ENCODE data around the gene ALG14. TPM values are rescaled to one million over a fixed set of nuclear protein-coding genes. Genes with fewer than 3 reads are reported as not detected.

The ALG14 gene
- total RNA-seq, 4 donors from 2014 or later: 0.46 to 1.9 (median 1.1) TPM

- intact Hi-C loops (cut with DNase I; ENCODE audit: low total_unique reads): no loop called here
- no peak for TF ChIP-seq POLR2A (IDR thresholded peaks at IDR 0.05)
- H3K4me3 ChIP-seq (ENCODE audit: low read depth, poor library complexity, severe bottlenecking): no peak overlapping the region
- no peak for DNase-seq (ENCODE audit: low spot score in 2 of 2)
- WGBS, 2 donors: 98% methylated on average over 2 of the region's 2 CpGs
These were observed 36.0 kb upstream of the ALG14 start for GRCh38 chr1:95108792-95109191.

GRCh38 chr1:95098196-95098595, 25.4 kb upstream of the ALG14 start:
- intact Hi-C loops (cut with DNase I; ENCODE audit: low total_unique reads): no loop called here
- H3K4me3 ChIP-seq (ENCODE audit: low read depth, poor library complexity, severe bottlenecking): no peak overlapping the region

GRCh38 chr1:95097426-95097825, 24.7 kb upstream of the ALG14 start:
- DNase-seq (ENCODE audit: low spot score in 2 of 2): no peak
- whole genome bisulfite sequencing, 2 donors: 86 to 91% methylated on average over 4 of the region's 4 CpGs
- no peak overlapping the region for H3K4me3 ChIP-seq (ENCODE audit: low read depth, poor library complexity, severe bottlenecking)
- TF ChIP-seq CTCF (IDR thresholded peaks at IDR 0.05): no peak
- TF ChIP-seq POLR2A (IDR thresholded peaks at IDR 0.05): no peak
- intact Hi-C loops (cut with DNase I; ENCODE audit: low total_unique reads): no loop called here

More at GRCh38 chr1:95098196-95098595, 25.4 kb upstream of the ALG14 start:
- WGBS, 2 donors: 59 to 67% methylated on average over 4 of the region's 4 CpGs
- DNase-seq (ENCODE audit: low spot score in 2 of 2): no peak
- no peak for TF ChIP-seq POLR2A (IDR thresholded peaks at IDR 0.05)
- TF ChIP-seq CTCF (IDR thresholded peaks at IDR 0.05): no peak

GRCh38 chr1:95096218-95096841, 23.6 kb upstream of the ALG14 start:
- WGBS, 2 donors: 75% methylated on average over 6 of the region's 6 CpGs
- H3K4me3 ChIP-seq (ENCODE audit: low read depth, poor library complexity, severe bottlenecking): no peak overlapping the region
- intact Hi-C loops (cut with DNase I; ENCODE audit: low total_unique reads): no loop called here
- no peak for DNase-seq (ENCODE audit: low spot score in 2 of 2)
- TF ChIP-seq CTCF (IDR thresholded peaks at IDR 0.05) (no peak), POLR2A (IDR thresholded peaks at IDR 0.05) (no peak)

- TF ChIP-seq POLR2A (IDR thresholded peaks at IDR 0.05): no peak
- no peak for TF ChIP-seq CTCF (IDR thresholded peaks at IDR 0.05)
- intact Hi-C loops (cut with DNase I; ENCODE audit: low total_unique reads): no loop called here
- no peak overlapping the region for H3K4me3 ChIP-seq (ENCODE audit: low read depth, poor library complexity, severe bottlenecking)
- 64 to 76% methylated on average over 2 of the region's 2 CpGs for WGBS, 2 donors
- no peak for DNase-seq (ENCODE audit: low spot score in 2 of 2)
These were observed 23.1 kb upstream of the ALG14 start for GRCh38 chr1:95095833-95096217.

GRCh38 chr1:95094923-95095322, 22.2 kb upstream of the ALG14 start:
- no peak overlapping the region for H3K4me3 ChIP-seq (ENCODE audit: low read depth, poor library complexity, severe bottlenecking)
- DNase-seq (ENCODE audit: low spot score in 2 of 2): no peak
- intact Hi-C loops (cut with DNase I; ENCODE audit: low total_unique reads): no loop called here
- TF ChIP-seq POLR2A (IDR thresholded peaks at IDR 0.05): no peak
- no peak for TF ChIP-seq CTCF (IDR thresholded peaks at IDR 0.05)
- 64 to 68% methylated on average over 2 of the region's 2 CpGs for WGBS, 2 donors

Measured in lower leg skin (tissue), 4 donors.